GM20000 (cell line): ENCODE data around the gene PPP2R1B.

Experiments
- DNase-seq: peaks from one replicate; pipeline ENCODE4 v3.0.0; 2012; ENCODE audit warnings: low spot score
- CTCF ChIP-seq: IDR thresholded peaks from 2 replicates; pipeline ENCODE4 v1.5.1; 2012; ENCODE audit warnings: mild to moderate bottlenecking, control low read depth; ENCODE audit errors: extremely low read depth, missing control alignments

The PPP2R1B gene

GRCh38 chr11:111735262-111736116 is 30.7 kb downstream of the PPP2R1B start:
- no peak for DNase-seq

GRCh38 chr11:111734954-111735261 is 31.3 kb downstream of the PPP2R1B start:
- no peak for TF ChIP-seq CTCF
- no peak for DNase-seq

More at GRCh38 chr11:111735262-111736116, 30.7 kb downstream of the PPP2R1B start:
- no peak for TF ChIP-seq CTCF

GRCh38 chr11:111734101-111734953 is 31.9 kb downstream of the PPP2R1B start:
- DNase-seq, result no peak
- TF ChIP-seq CTCF, result no peak

GRCh38 chr11:111733611-111734088 is 32.5 kb downstream of the PPP2R1B start:
- TF ChIP-seq CTCF, result no peak
- DNase-seq, result no peak

GRCh38 chr11:111733016-111733415 is 33.2 kb downstream of the PPP2R1B start:
- no peak for DNase-seq
- no peak for TF ChIP-seq CTCF

GRCh38 chr11:111731821-111732220 is 34.4 kb downstream of the PPP2R1B start:
- TF ChIP-seq CTCF, result no peak
- no peak for DNase-seq
